Esophagus squamous epithelium (tissue), 5 donors: ENCODE data around the gene MID1. TPM values are rescaled to one million over a fixed set of nuclear protein-coding genes. Genes with fewer than 3 reads are reported as not detected.

Source experiments
- DNase-seq: peaks from one replicate; lab custom pipeline; 2025; lab: John Stamatoyannopoulos, UW
- H3K27ac ChIP-seq, 4 donors: fragments of 200-600 bp; sonication (generic); one replicate each; pipeline ENCODE4 v1.5.1; 2016 to 2019; ENCODE audit warnings: mild to moderate bottlenecking in 1 of 4
- H3K27me3 ChIP-seq, 4 donors: fragments of 200-600 bp; sonication (generic); 1 replicate in 3 of 4; 2 replicates in 1 of 4; pipeline versions ENCODE4 v1.5.1 to v1.6.0; 2017 to 2021; ENCODE audit warnings: antibody characterized with exemption in 1 of 4
- H3K36me3 ChIP-seq, 3 donors: fragments of 200-600 bp; sonication (generic); one replicate each; pipeline ENCODE4 v1.5.1; 2016 to 2019
- H3K4me1 ChIP-seq, 3 donors: fragments of 200-600 bp; sonication (generic); one replicate each; pipeline ENCODE4 v1.5.1; 2017 to 2019
- H3K4me3 ChIP-seq, 4 donors: fragments of 200-600 bp; sonication (generic); 1 replicate in 3 of 4; 2 replicates in 1 of 4; pipeline ENCODE4 v1.5.1; 2016 to 2019; ENCODE audit warnings: mild to moderate bottlenecking in 2 of 4, moderate library complexity in 1 of 4
- H3K9me3 ChIP-seq, 3 donors: fragments of 200-600 bp; sonication (generic); one replicate each; pipeline ENCODE4 v1.5.1; 2016 to 2019
- POLR2A ChIP-seq, 4 donors: fragments of 450-650 bp; IDR thresholded peaks; one replicate each; pipeline ENCODE4 v1.6.1; 2017; ENCODE audit warnings: antibody characterized with exemption in 4 of 4, mild to moderate bottlenecking in 4 of 4, moderate library complexity in 3 of 4
- WGBS, 2 donors: methylation state at CpG; one replicate each; pipeline ENCODE4 v1.1.5; 2018; 5-methylcytosine and 5-hydroxymethylcytosine counted together
- intact Hi-C: fragments of 100-400 bp; cut with DNase I; formaldehyde crosslinking; loops from one replicate; pipeline ENCODE4 v1.15.0; 2022
- total RNA-seq, 4 donors: library from RNA; depleted of rRNA; stranded (reverse); fragments of >200 nt; gene quantifications; one replicate each; pipeline ENCODE4 v1.1.0, GENCODE V29; 2016
- TF ChIP-seq, protein P1 (sequence below), 6 experiments: fragments of 450-650 bp in 4 of 6; fragments of 200-600 bp in 2 of 6; sonication (generic) in 2 of 6; IDR thresholded peaks; one replicate each; pipeline ENCODE4 v1.5.1; 2016 to 2019; ENCODE audit warnings: antibody characterized with exemption in 6 of 6, mild to moderate bottlenecking in 4 of 6, moderate library complexity in 4 of 6
- donor health status: DM: yes; HTN: yes; CAD: no.

MID1 gene
- total RNA-seq, 4 donors from 2014 or later = 9.9 to 18.5 (median 14.7) TPM

DNA sequence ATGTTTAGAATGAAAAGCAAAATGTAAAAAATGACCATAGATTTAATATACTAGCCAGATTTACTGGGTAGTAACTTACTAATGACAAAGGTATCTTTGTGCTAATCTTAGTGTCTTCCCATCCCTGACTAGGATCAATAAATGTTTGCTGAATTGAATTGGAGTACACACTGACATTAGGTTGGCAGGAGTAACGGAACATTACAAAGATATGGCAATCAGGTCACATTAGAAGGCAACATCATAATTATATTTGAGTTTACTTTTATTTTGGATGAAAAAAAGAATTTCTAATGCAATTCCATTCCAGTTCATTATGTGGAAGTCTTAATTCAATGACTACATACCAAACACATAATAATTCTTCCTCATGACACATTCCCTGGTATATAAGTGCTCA, 77.8 kb downstream of the MID1 start:
- no peaks in the 10 kb centered on the region for H3K27me3 ChIP-seq
- H3K27ac ChIP-seq = no peak overlapping the region
- no peaks in the 10 kb centered on the region for H3K36me3 ChIP-seq
- H3K9me3 ChIP-seq = no peaks in the 10 kb centered on the region
- no peak overlapping the region for H3K4me3 ChIP-seq
- no peak for DNase-seq
- WGBS, 2 donors = 70 to 90% methylated on average over 1 of the region's 1 CpG
- TF ChIP-seq, protein P1, sequence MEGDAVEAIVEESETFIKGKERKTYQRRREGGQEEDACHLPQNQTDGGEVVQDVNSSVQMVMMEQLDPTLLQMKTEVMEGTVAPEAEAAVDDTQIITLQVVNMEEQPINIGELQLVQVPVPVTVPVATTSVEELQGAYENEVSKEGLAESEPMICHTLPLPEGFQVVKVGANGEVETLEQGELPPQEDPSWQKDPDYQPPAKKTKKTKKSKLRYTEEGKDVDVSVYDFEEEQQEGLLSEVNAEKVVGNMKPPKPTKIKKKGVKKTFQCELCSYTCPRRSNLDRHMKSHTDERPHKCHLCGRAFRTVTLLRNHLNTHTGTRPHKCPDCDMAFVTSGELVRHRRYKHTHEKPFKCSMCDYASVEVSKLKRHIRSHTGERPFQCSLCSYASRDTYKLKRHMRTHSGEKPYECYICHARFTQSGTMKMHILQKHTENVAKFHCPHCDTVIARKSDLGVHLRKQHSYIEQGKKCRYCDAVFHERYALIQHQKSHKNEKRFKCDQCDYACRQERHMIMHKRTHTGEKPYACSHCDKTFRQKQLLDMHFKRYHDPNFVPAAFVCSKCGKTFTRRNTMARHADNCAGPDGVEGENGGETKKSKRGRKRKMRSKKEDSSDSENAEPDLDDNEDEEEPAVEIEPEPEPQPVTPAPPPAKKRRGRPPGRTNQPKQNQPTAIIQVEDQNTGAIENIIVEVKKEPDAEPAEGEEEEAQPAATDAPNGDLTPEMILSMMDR (IDR thresholded peaks at IDR 0.05) = no peak
- TF ChIP-seq POLR2A (IDR thresholded peaks at IDR 0.05) = no peak
- intact Hi-C loops = no loop called here
- H3K4me1 ChIP-seq = no peaks in the 10 kb centered on the region

DNA sequence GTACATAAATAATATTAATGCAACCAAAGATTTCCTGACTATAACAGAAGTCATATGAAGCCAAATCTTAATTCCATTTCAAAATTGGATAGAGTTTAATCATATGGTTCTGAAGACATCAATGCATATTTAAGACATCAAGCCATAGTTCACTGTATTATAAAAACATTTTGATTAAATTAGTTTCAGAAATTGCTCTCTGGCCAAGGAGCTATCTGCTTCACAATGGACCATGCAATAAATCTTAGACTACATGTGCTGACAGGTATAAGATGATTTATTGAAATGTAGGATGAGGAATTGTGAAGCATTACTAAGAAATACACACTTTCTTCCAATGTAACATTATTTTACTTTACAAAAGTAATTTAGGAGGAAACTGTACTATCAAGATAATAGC, 81.6 kb downstream of the MID1 start:
- intact Hi-C loops = no loop called here
- no peak for DNase-seq

DNA sequence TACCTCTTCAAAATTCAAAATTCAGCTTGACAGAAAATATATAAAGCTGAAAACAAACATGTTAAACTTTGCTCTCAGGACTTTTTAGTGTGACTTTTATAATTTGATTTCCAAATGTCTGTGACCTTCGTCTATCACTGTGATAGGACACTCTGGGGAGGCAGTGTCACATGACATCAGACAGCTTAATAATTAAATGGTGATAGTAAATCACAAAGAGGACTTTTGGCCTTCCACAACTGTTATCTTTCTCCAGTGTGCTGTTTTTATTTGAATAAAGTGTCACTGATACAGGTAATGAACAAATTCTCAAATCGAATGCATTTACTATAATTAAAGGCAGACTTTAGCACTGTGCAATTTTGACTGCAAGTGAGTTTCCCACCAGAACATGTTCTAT, 83.1 kb downstream of the MID1 start:
- no peak for TF ChIP-seq POLR2A (IDR thresholded peaks at IDR 0.05)
- TF ChIP-seq, protein P1 (IDR thresholded peaks at IDR 0.05) = no peak

More for the DNA sequence above, 81.6 kb downstream of the MID1 start:
- H3K9me3 ChIP-seq = no peaks in the 10 kb centered on the region
- no peaks in the 10 kb centered on the region for H3K4me1 ChIP-seq
- H3K27me3 ChIP-seq = no peaks in the 10 kb centered on the region
- no peak overlapping the region for H3K27ac ChIP-seq
- no peak overlapping the region for H3K4me3 ChIP-seq
- H3K36me3 ChIP-seq = no peaks in the 10 kb centered on the region
- TF ChIP-seq, protein P1 (IDR thresholded peaks at IDR 0.05) = no peak
- TF ChIP-seq POLR2A (IDR thresholded peaks at IDR 0.05) = no peak

DNA sequence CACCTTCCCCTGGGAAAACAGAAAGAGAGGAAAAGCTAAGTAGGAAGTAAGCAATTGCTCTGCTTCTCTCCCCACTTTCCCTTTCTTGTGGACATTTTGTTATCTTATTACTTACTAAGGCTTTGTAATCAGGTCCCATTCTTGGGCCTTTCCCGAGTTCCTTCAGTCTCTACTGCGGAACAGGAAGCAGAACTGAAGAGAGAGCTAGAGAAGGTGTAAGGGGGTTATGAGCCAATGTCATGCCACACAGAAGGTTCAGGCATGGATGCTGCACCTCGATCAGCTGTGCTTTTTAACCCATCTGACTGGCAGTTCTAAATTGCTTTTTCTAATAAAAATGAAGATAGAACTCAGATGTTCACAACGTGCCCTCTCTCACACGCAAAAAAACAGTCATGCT, 83.6 kb downstream of the MID1 start:
- TF ChIP-seq, protein P1 (IDR thresholded peaks at IDR 0.05) = no peak
- no peak for TF ChIP-seq POLR2A (IDR thresholded peaks at IDR 0.05)
- intact Hi-C loops = no loop called here
- Histone ChIP-seq H3K9me3 (no peaks in the 10 kb centered on the region), H3K36me3 (no peaks in the 10 kb centered on the region), H3K4me3 (no peak overlapping the region), H3K4me1 (no peaks in the 10 kb centered on the region), H3K27me3 (no peaks in the 10 kb centered on the region), H3K27ac (no peak overlapping the region)
- DNase-seq = no peak
- 63 to 70% methylated on average over 5 of the region's 5 CpGs for WGBS, 2 donors

More for the DNA sequence above, 83.1 kb downstream of the MID1 start:
- H3K9me3 ChIP-seq = no peaks in the 10 kb centered on the region
- H3K4me3 ChIP-seq = no peak overlapping the region
- DNase-seq = no peak
- no peaks in the 10 kb centered on the region for H3K36me3 ChIP-seq
- WGBS, 2 donors = 65 to 77% methylated on average over 2 of the region's 2 CpGs
- H3K27ac ChIP-seq = no peak overlapping the region
- no peaks in the 10 kb centered on the region for H3K4me1 ChIP-seq
- intact Hi-C loops = no loop called here
- no peaks in the 10 kb centered on the region for H3K27me3 ChIP-seq

DNA sequence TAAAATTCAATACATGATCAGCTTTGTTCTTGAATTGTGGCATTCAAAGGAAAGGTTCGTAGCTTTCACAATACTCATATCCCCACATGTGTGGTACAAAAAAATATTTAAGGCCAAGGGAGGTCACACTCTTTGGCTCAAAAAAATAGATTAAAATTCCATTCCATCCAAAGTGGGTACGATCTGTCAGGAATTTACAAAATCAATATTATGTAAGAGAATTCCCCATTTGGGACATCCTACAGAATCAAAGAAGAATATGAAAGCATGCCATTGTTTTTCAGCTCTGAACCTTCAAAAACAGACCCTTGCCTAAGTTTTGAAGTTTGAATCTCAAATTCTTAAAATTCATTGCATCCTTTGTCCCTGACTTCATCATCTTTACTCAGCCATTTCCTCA, 85.8 kb downstream of the MID1 start:
- intact Hi-C loops = no loop called here
- H3K9me3 ChIP-seq = no peaks in the 10 kb centered on the region
- 80 to 94% methylated on average over 2 of the region's 2 CpGs for WGBS, 2 donors
- no peaks in the 10 kb centered on the region for H3K27me3 ChIP-seq
- H3K27ac ChIP-seq = no peak overlapping the region
- no peak for DNase-seq
- no peaks in the 10 kb centered on the region for H3K36me3 ChIP-seq
- no peaks in the 10 kb centered on the region for H3K4me1 ChIP-seq
- no peak overlapping the region for H3K4me3 ChIP-seq
- TF ChIP-seq, protein P1 (IDR thresholded peaks at IDR 0.05) = no peak
- TF ChIP-seq POLR2A (IDR thresholded peaks at IDR 0.05) = no peak
